ENCODE data around the gene MAIP1. TPM values are rescaled to one million over a fixed set of nuclear protein-coding genes. Genes with fewer than 3 reads are reported as not detected.

Gene MAIP1
- total and polyA plus RNA-seq, 2 donors (not counting 1 experiment from before 2014, with no cell fraction given): 14.5 to 24.8 TPM

GRCh38 chr2:199933466-199933865 is 21.9 kb upstream of the MAIP1 start:
- no peaks in the 10 kb centered on the region for H3K9me3 ChIP-seq (ENCODE audit: control insufficient read depth, insufficient read depth, low read depth, low read length)
- no peaks in the 10 kb centered on the region for H4K20me1 ChIP-seq (ENCODE audit: control insufficient read depth, extremely low read depth, insufficient read depth, low read length)
- H3K79me2 ChIP-seq (ENCODE audit: control insufficient read depth, insufficient read depth, low read length): no peaks in the 10 kb centered on the region
- no peak overlapping the region for H3K4me2 ChIP-seq (ENCODE audit: extremely low read depth, insufficient read depth, low read length)
- H3K4me3 ChIP-seq (replicated peaks in 1 of 4; ENCODE audit: control extremely low read depth in 1 of 4, insufficient read depth in 1 of 4, low read depth in 3 of 4, low read length in 4 of 4): no peak overlapping the region
- peaks cover 4% of the 10 kb centered on the region for H3K36me3 ChIP-seq (ENCODE audit: control insufficient read depth, insufficient read depth, low read length)
- no peak for DNase-seq (ENCODE audit: low read depth in 2 of 2)
- H2AFZ ChIP-seq (ENCODE audit: low read length): no peak overlapping the region
- no peaks in the 10 kb centered on the region for H3K27me3 ChIP-seq (ENCODE audit: control insufficient read depth, insufficient read depth, low read length)
- peaks cover 4% of the 10 kb centered on the region for H3K4me1 ChIP-seq (ENCODE audit: control insufficient read depth, extremely low read depth, insufficient read depth, low read length)
- no peak for TF ChIP-seq CTCF (conservative IDR thresholded peaks at IDR 0.05 in 1 of 2, IDR thresholded peaks at IDR 0.05 in 1 of 2; ENCODE audit: low read depth in 1 of 2, low read length in 2 of 2)
- no peak for TF ChIP-seq EZH2 (IDR thresholded peaks at IDR 0.05; ENCODE audit: low read length, missing control alignments)
- H3K9ac ChIP-seq (ENCODE audit: insufficient read depth, low read length): no peak overlapping the region
- H3K27ac ChIP-seq (ENCODE audit: insufficient read depth, low read length): no peak overlapping the region

- Histone ChIP-seq H3K4me2 (ENCODE audit: extremely low read depth, insufficient read depth, low read length) (no peak overlapping the region), H3K4me1 (ENCODE audit: control insufficient read depth, extremely low read depth, insufficient read depth, low read length) (peaks cover 4% of the 10 kb centered on the region), H3K27me3 (ENCODE audit: control insufficient read depth, insufficient read depth, low read length) (no peaks in the 10 kb centered on the region), H3K4me3 (replicated peaks in 1 of 4; ENCODE audit: control extremely low read depth in 1 of 4, insufficient read depth in 1 of 4, low read depth in 3 of 4, low read length in 4 of 4) (no peak overlapping the region), H4K20me1 (ENCODE audit: control insufficient read depth, extremely low read depth, insufficient read depth, low read length) (no peaks in the 10 kb centered on the region), H3K27ac (ENCODE audit: insufficient read depth, low read length) (no peak overlapping the region), H3K9me3 (ENCODE audit: control insufficient read depth, insufficient read depth, low read depth, low read length) (no peaks in the 10 kb centered on the region), H2AFZ (ENCODE audit: low read length) (no peak overlapping the region), H3K36me3 (ENCODE audit: control insufficient read depth, insufficient read depth, low read length) (peaks cover 2% of the 10 kb centered on the region), H3K79me2 (ENCODE audit: control insufficient read depth, insufficient read depth, low read length) (no peaks in the 10 kb centered on the region), H3K9ac (ENCODE audit: insufficient read depth, low read length) (no peak overlapping the region)
- TF ChIP-seq EZH2 (IDR thresholded peaks at IDR 0.05; ENCODE audit: low read length, missing control alignments) (no peak), CTCF (conservative IDR thresholded peaks at IDR 0.05 in 1 of 2, IDR thresholded peaks at IDR 0.05 in 1 of 2; ENCODE audit: low read depth in 1 of 2, low read length in 2 of 2) (no peak)
- no peak for DNase-seq (ENCODE audit: low read depth in 2 of 2)
These were observed 18.8 kb upstream of the MAIP1 start for GRCh38 chr2:199936554-199936953.

GRCh38 chr2:199940373-199940772 is 15.0 kb upstream of the MAIP1 start:
- peak; percentile 11 to 47 for DNase-seq (ENCODE audit: low read depth in 2 of 2)
- peaks cover 1% of the 10 kb centered on the region for H3K36me3 ChIP-seq (ENCODE audit: control insufficient read depth, insufficient read depth, low read length)
- no peaks in the 10 kb centered on the region for H3K27me3 ChIP-seq (ENCODE audit: control insufficient read depth, insufficient read depth, low read length)
- no peak overlapping the region for H3K27ac ChIP-seq (ENCODE audit: insufficient read depth, low read length)
- no peak overlapping the region for H2AFZ ChIP-seq (ENCODE audit: low read length)
- no peaks in the 10 kb centered on the region for H3K4me1 ChIP-seq (ENCODE audit: control insufficient read depth, extremely low read depth, insufficient read depth, low read length)
- no peak overlapping the region for H3K9ac ChIP-seq (ENCODE audit: insufficient read depth, low read length)
- no peaks in the 10 kb centered on the region for H3K79me2 ChIP-seq (ENCODE audit: control insufficient read depth, insufficient read depth, low read length)
- no peak overlapping the region for H3K4me2 ChIP-seq (ENCODE audit: extremely low read depth, insufficient read depth, low read length)
- no peaks in the 10 kb centered on the region for H4K20me1 ChIP-seq (ENCODE audit: control insufficient read depth, extremely low read depth, insufficient read depth, low read length)
- no peak overlapping the region for H3K4me3 ChIP-seq (replicated peaks in 1 of 4; ENCODE audit: control extremely low read depth in 1 of 4, insufficient read depth in 1 of 4, low read depth in 3 of 4, low read length in 4 of 4)
- no peaks in the 10 kb centered on the region for H3K9me3 ChIP-seq (ENCODE audit: control insufficient read depth, insufficient read depth, low read depth, low read length)
- TF ChIP-seq CTCF (conservative IDR thresholded peaks at IDR 0.05 in 1 of 2, IDR thresholded peaks at IDR 0.05 in 1 of 2; ENCODE audit: low read depth in 1 of 2, low read length in 2 of 2) (no peak), EZH2 (IDR thresholded peaks at IDR 0.05; ENCODE audit: low read length, missing control alignments) (no peak)

All from fibroblast of lung (primary cell).